D721Med (cell line): ENCODE measurements around the gene FAM20C.
A peak's percentile ranks its signal among the peaks of the same experiment; 100 is the strongest.

ENCODE experiments used
- DNase-seq: peaks from one replicate; pipeline ENCODE4 v3.0.0; 2011; ENCODE audit warnings: low spot score; ENCODE audit not compliant: insufficient read length
- FAIRE-seq: peaks from 2 replicates; lab custom pipeline; 2011; peaks lifted over from hg19 to GRCh38; lab: Jason Lieb, UNC
- TF ChIP-seq, protein P1 (sequence below): IDR thresholded peaks from 2 replicates; pipeline ENCODE4 v1.5.1; 2012; ENCODE audit warnings: mild to moderate bottlenecking, control low read depth; ENCODE audit not compliant: insufficient read depth; ENCODE audit errors: missing control alignments

FAM20C gene

DNA sequence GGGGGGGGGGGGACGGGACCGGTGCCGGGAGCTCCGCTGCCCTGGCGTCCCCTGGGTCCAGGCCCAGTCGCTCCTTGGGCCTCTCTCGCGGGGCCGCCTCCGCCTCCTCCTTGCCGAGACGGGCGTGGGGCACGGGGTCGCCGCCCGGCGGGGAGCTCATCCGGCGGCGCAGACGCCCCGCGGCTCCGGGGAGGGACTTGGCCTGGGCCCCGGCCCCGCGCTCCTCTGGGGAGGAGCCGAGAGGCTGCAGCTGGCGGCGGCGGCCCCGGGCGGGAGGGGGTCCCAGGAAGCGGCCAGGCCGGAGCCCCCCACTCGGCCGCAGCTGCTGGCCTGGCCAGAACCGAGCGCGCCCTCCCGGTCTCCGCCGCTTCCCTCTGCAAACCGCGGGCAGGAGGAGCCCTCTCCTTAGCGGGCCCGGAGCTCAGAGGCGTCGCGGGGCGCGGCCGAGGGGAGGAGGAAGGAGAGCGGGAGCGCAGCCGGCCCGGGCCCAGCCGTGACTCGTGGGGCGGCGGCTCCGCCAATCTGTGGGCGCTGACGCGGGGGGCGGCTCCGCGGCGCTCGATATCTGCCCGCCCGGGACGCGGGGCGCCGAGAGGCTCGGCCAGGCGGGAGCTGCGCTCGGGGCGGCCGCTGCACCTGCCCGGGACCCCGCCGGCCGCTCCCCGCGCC is at the start of gene FAM20C:
FAM20C (plus strand) TSS at position 591 of the 669 bp plus-strand sequence. CDS start 629 bp downstream, outside the sequence.
- no peak for FAIRE-seq
- peak; percentile 70 for DNase-seq
- TF ChIP-seq, protein P1, sequence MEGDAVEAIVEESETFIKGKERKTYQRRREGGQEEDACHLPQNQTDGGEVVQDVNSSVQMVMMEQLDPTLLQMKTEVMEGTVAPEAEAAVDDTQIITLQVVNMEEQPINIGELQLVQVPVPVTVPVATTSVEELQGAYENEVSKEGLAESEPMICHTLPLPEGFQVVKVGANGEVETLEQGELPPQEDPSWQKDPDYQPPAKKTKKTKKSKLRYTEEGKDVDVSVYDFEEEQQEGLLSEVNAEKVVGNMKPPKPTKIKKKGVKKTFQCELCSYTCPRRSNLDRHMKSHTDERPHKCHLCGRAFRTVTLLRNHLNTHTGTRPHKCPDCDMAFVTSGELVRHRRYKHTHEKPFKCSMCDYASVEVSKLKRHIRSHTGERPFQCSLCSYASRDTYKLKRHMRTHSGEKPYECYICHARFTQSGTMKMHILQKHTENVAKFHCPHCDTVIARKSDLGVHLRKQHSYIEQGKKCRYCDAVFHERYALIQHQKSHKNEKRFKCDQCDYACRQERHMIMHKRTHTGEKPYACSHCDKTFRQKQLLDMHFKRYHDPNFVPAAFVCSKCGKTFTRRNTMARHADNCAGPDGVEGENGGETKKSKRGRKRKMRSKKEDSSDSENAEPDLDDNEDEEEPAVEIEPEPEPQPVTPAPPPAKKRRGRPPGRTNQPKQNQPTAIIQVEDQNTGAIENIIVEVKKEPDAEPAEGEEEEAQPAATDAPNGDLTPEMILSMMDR, result no peak

DNA sequence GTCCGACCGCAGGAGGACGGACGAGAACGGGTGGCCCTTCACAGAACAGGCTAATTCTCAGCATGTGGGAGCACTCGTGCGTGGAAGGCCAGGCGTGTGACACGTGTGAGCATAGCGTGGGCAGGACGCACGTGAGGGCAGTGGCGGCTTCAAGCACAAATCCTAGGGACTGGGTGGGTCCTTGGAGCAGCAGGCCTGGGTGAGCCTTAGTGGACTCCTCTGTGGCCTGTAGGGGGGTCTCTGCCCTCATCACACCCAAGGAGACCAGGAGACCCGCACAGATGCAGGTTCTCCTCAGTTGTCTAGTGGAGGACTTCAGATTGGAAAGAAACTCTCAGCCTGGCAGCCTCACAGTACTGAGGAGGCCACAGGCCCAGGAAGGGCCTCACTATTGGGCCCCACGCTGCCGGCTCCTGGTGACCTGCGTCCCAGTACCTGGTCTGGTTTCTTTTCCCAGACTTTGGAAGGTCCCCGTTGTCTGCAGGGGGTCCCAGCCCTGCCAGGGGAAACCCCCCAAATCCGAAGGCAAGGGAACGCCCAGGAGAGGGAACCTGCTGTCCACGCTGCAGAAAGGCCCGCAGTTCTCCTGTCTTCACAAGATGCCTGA is 49.1 kb upstream of the FAM20C start:
- FAIRE-seq (no peak), DNase-seq (no peak)
- TF ChIP-seq, protein P1, result no peak

DNA sequence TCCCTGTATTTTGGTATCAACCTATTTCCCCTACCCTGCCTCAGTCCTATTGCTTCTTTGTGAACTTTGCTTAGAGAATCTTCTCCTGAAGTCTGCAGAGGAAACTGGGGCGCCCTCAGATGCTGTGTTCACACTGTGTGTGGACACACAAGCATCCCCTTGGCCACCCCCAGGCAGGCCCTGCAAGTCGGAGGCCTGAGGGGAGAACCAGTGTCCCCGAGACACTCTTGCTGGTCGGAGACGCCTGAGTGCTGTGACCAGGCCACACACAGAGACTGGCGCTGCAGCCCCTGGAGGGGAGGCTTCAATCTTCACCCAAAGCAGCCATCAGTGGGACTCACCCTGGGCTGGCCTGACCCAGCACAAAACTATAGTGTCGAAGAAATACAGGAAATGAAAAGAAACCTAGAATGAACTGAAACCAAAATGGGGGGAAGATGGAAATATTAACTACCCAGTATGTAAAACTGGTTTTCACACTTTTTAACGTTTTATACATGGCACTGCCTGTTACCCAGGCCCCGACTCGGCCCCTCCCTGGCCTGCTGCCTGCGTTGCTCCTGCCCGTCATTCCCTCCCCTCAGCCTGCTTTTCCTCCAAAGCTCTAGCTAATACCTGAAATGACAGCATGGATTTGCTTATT is 48.4 kb upstream of the FAM20C start:
- DNase-seq (no peak), FAIRE-seq (no peak)

DNA sequence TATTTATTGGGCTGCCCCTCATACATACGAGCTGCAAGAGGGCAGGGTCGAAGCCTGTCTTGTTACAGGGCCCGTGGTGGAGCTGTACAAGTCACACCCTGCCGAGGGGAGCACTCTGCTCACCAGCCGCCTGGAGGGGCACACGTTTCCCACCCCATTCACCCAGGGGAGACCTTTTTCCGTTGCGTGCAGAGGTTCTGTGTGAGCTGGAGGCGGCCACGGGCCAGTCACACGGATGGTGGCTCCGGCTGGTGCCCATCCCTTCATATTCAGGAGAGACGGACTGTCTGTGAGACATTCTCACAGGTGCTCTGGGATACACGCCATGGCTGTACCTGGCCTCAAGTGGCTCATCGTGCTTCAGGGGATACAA is 47.9 kb upstream of the FAM20C start:
- no peak for DNase-seq
- FAIRE-seq, result no peak
- TF ChIP-seq, protein P1, result no peak

More for the DNA sequence above, 48.4 kb upstream of the FAM20C start:
- TF ChIP-seq, protein P1, result no peak

DNA sequence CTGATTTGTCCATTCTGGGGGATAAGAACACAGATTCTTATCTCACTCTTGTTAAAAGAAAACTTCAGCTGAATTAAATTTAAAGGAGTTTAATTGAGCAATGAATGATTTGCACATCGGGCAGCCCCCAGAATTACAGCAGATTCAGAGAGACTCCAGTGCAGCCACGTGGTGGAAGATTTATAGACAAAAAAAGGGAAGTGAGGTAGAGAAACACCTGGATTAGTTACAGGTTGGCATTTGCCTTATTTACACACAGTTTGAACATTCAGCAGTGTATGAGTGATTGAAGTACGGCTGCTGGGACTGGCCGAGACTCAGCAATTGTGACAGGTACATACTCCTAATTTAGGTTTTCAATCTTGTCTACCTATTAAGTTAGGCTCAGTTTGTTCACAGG is 46.5 kb upstream of the FAM20C start:
- DNase-seq (no peak), FAIRE-seq (no peak)
- TF ChIP-seq, protein P1, result no peak

DNA sequence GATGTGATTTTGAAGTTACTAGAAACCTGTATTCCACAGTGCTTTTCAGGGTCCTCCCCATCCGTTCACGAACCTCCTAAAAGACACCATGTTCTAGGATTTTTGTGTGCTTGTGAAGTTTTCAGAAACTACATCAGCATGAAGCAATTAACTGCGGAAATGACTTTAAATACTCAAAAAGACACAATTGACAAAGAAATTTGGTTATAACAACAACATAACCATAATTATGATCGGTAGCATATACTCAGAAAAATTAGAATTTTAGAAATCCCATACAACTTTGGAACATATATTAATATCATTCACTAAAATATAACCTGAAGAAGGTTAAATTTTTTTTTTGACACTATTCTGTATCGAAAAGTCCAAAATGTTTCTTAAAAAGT is 43.8 kb upstream of the FAM20C start:
- DNase-seq, result no peak
- TF ChIP-seq, protein P1, result no peak
- no peak for FAIRE-seq
